Right atrium auricular region (tissue), 2 donors: ENCODE results near the gene KCNQ1. TPM values are rescaled to one million over a fixed set of nuclear protein-coding genes. Genes with fewer than 3 reads are reported as not detected.

ENCODE experiments used
- DNase-seq: peaks from one replicate; pipeline ENCODE4 v3.0.0-alpha.2; 2019; ENCODE audit warnings: low spot score
- H3K27ac ChIP-seq, 2 donors: fragments of 200-600 bp; sonication (generic); 1 replicate in 1 of 2; 2 replicates in 1 of 2; pipeline ENCODE4 v1.5.1; 2016 to 2019
- H3K27me3 ChIP-seq, 2 donors: fragments of 200-600 bp; sonication (generic); one replicate each; pipeline versions ENCODE4 v1.5.1 to v1.6.0; 2017 to 2019
- H3K36me3 ChIP-seq: fragments of 200-600 bp; sonication (generic); one replicate; pipeline ENCODE4 v1.5.1; 2016
- H3K4me1 ChIP-seq, 2 donors: fragments of 200-600 bp; sonication (generic); one replicate each; pipeline versions ENCODE4 v1.5.1 to v1.6.0; 2017 to 2019
- H3K4me3 ChIP-seq, 2 donors: fragments of 200-600 bp; sonication (generic); 1 replicate in 1 of 2; 2 replicates in 1 of 2; pipeline ENCODE4 v1.5.1; 2017 to 2019; ENCODE audit warnings: mild to moderate bottlenecking in 1 of 2, moderate library complexity in 1 of 2
- H3K9me3 ChIP-seq, 2 donors: fragments of 200-600 bp; sonication (generic); one replicate each; pipeline ENCODE4 v1.5.1; 2019
- total RNA-seq, 2 donors: library from RNA; depleted of rRNA; stranded (reverse); fragments of >200 nt; gene quantifications; one replicate each; pipeline ENCODE4 v1.1.0, GENCODE V29; 2016
- TF ChIP-seq, protein P1 (sequence below), 2 donors: fragments of 200-600 bp; sonication (generic); IDR thresholded peaks; one replicate each; pipeline ENCODE4 v1.5.1; 2019; ENCODE audit warnings: antibody characterized with exemption in 2 of 2

KCNQ1 gene
- total RNA-seq, 2 donors from 2014 or later: 12.7 to 25.1 TPM

DNA sequence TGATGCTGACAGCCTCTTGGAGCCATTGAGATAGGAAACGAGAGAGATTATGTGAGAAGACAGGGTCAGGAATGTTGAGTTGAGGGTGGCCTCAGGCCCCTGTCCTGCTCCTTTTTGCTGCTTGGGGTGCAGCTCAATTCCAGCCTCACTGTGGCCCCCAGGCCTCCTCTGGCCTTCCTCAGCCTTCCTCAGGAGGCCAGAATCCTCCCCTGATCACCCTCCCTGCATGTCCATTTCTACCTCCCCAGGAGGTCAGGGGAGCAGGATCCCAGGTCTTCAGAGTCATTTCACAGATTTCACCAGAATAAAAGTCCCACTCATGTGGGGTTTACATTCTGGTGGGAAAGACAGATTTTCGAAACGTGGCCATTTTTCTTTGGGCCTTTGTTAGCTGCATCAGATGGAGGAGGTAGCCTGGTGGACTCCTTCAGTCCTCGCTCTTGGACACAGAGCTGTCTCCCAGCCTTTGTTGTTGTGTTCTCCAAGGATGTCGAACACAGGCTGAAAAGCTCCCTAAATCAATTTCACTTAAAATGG is 257.2 kb downstream of the KCNQ1 start:
- TF ChIP-seq, protein P1, sequence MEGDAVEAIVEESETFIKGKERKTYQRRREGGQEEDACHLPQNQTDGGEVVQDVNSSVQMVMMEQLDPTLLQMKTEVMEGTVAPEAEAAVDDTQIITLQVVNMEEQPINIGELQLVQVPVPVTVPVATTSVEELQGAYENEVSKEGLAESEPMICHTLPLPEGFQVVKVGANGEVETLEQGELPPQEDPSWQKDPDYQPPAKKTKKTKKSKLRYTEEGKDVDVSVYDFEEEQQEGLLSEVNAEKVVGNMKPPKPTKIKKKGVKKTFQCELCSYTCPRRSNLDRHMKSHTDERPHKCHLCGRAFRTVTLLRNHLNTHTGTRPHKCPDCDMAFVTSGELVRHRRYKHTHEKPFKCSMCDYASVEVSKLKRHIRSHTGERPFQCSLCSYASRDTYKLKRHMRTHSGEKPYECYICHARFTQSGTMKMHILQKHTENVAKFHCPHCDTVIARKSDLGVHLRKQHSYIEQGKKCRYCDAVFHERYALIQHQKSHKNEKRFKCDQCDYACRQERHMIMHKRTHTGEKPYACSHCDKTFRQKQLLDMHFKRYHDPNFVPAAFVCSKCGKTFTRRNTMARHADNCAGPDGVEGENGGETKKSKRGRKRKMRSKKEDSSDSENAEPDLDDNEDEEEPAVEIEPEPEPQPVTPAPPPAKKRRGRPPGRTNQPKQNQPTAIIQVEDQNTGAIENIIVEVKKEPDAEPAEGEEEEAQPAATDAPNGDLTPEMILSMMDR (IDR thresholded peaks at IDR 0.05): no peak
- no peak overlapping the region for H3K27ac ChIP-seq

DNA sequence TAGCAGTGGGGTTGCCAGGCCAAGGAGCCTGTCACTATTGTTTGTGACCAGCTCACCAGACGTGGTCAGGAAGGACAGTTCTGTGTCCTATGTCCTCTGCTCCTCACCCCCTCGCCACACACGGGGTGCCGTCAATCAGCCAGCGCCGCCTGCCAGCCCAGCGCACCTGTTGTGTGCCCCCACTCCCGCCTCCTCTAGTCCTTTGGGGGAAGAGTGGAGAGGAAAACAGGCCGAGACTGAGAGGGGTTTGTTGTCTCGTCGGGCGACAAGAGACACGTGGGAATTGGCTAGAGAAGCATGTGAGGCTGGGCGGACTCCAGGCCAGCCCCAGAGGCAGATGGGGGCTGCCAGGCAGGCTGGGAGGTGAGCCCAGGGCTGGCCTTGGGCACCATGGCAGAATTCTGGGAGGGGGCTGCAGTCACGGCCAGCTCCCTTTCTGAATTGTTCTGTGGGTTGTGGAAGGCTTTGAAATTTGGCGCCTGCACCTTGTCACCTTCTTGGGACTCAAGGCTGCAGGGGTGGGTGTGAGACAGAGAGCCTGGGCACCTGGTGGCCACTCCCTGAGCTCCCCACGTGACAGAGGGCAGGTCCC is 258.1 kb downstream of the KCNQ1 start:
- no peak overlapping the region for H3K27ac ChIP-seq
- no peak for DNase-seq
- no peaks in the 10 kb centered on the region for H3K9me3 ChIP-seq
- H3K36me3 ChIP-seq: no peaks in the 10 kb centered on the region
- H3K4me3 ChIP-seq: no peak overlapping the region
- peaks cover 0 to 6% of the 10 kb centered on the region in 2 donors for H3K4me1 ChIP-seq
- TF ChIP-seq, protein P1 (IDR thresholded peaks at IDR 0.05): no peak
- no peaks in the 10 kb centered on the region for H3K27me3 ChIP-seq

More for the DNA sequence above, 257.2 kb downstream of the KCNQ1 start:
- no peak for DNase-seq
- no peaks in the 10 kb centered on the region for H3K27me3 ChIP-seq
- H3K4me3 ChIP-seq: no peak overlapping the region
- H3K9me3 ChIP-seq: no peaks in the 10 kb centered on the region
- peaks cover 0 to 4% of the 10 kb centered on the region in 2 donors for H3K4me1 ChIP-seq
- no peaks in the 10 kb centered on the region for H3K36me3 ChIP-seq

DNA sequence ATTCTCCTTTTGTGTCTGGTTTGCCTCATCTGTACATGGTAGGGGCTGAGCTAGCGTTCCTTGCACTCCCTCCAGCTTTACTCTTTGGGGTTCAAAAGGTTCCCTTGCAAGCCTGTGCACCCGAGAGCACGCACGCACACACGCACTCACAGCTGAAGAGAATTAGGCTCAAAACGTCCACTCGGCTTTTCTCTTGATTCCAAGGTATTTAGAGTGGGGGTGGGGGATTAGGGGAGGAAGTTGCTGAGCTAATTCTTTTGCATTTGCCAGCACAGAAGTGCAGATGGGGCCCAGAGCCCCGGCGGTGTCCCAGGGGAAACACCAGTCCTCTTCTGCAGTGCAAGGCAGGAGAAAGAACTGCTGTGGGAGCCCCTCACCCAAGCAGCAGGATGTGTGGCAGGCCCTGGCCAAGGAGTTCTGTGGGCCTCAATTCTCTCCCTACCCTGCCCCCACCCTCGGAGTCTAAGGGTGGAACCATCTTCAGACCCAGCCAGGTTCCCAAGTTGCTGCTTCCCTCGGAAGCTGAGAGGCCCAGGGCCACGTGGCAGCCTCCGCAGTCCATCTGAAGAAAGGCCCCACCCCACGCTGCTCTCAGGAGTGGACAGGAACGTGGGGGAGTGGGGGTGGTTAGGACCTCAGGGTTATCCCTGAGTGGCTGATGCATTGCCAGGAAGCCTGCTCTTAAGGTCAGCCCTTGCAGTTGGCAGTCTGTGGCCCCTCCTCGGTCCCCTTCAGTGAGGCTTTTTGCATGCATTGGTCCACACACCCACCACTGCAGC is 258.7 kb downstream of the KCNQ1 start:
- Histone ChIP-seq H3K4me3 (no peak overlapping the region), H3K27me3 (no peaks in the 10 kb centered on the region), H3K27ac (no peak overlapping the region), H3K9me3 (no peaks in the 10 kb centered on the region), H3K36me3 (no peaks in the 10 kb centered on the region), H3K4me1 (peaks cover 0 to 9% of the 10 kb centered on the region in 2 donors)
- DNase-seq: no peak
- TF ChIP-seq, protein P1 (IDR thresholded peaks at IDR 0.05): no peak

DNA sequence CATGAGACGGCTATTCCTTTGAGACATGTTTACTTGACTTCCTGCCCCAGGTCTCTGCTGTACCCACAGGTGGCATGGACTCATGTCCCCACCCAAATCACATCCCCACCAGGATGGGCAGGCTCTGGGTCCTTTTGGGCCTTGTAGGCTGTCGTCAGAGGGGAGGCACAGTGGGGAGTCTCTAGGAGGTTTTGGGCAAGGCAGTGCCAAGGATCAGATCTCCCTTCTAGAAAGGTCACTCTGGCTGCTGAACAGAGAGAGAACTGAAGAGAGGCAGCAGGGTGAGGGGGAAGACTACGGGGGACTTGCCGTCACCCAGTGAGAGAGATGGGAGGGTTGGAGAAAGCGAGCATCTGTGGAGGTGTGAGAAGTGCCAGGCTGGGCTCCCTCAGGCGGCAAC is 259.5 kb downstream of the KCNQ1 start:
- Histone ChIP-seq H3K4me1 (peaks cover 0 to 12% of the 10 kb centered on the region in 2 donors), H3K36me3 (no peaks in the 10 kb centered on the region), H3K9me3 (no peaks in the 10 kb centered on the region), H3K4me3 (no peak overlapping the region), H3K27me3 (no peaks in the 10 kb centered on the region), H3K27ac (no peak overlapping the region)
- TF ChIP-seq, protein P1 (IDR thresholded peaks at IDR 0.05): no peak
- DNase-seq: no peak

DNA sequence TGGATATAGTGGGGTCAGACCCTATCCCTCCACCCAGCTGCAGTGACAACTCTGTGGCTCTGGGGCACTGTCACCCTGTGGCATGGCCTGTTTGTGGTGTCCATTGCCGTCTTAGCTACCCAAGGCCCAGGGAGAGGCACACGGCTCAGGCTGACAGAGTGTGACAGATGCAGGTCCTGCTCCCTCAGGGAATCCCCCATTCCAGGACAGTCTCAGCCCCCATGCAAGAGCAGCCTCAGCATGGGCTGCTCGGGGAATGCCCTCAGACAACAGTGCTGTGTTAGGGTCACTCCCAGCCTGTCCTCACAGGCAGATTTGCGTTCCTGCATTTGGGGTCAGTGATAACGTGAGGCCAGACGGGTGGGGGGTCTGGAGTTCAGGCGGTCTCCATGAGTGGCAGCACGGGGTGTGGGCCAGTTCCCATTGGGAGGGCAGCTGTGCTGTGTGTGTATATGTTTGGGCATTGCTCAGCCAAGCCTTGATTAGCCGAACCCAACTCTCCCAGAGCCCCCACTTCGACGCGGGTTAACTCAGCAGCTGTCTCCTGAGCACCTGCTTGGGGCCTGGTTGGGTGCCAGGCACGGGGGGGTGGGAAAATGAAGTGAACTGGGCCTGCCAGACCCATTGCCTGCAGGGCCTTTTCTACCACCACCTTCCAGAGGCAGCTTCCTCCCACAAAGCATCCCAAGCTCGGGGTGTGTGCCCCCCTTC is 260.2 kb downstream of the KCNQ1 start:
- H3K27ac ChIP-seq: no peak overlapping the region
- H3K36me3 ChIP-seq: no peaks in the 10 kb centered on the region
- TF ChIP-seq, protein P1 (IDR thresholded peaks at IDR 0.05): no peak
- H3K4me1 ChIP-seq: peaks cover 0 to 12% of the 10 kb centered on the region in 2 donors
- no peak overlapping the region for H3K4me3 ChIP-seq
- DNase-seq: no peak
- no peaks in the 10 kb centered on the region for H3K27me3 ChIP-seq
- H3K9me3 ChIP-seq: no peaks in the 10 kb centered on the region
